WTC11 (cell line): Measurements from ENCODE around the gene LONP2.

Experiments used
- ATF3 ChIP-seq: sonication (generic); formaldehyde crosslinking; conservative IDR thresholded peaks from 2 replicates; pipeline ENCODE4 v1.8.1; 2022; ENCODE audit warnings: mild to moderate bottlenecking, missing genetic modification reagents
- CREM ChIP-seq: sonication (generic); formaldehyde crosslinking; IDR thresholded peaks from 2 replicates; pipeline ENCODE4 v1.8.1; 2022; ENCODE audit warnings: mild to moderate bottlenecking, missing genetic modification reagents, moderate library complexity
- CTCF ChIP-seq: fragments of 200-600 bp; IDR thresholded peaks from 2 replicates; pipeline ENCODE4 v1.8.0; 2022; ENCODE audit warnings: antibody characterized with exemption
- ESRRA ChIP-seq: sonication (generic); formaldehyde crosslinking; IDR thresholded peaks from 2 replicates; pipeline ENCODE4 v1.8.1; 2022; ENCODE audit warnings: mild to moderate bottlenecking, missing genetic modification reagents, borderline replicate concordance
- TP53 ChIP-seq: sonication (generic); formaldehyde crosslinking; IDR thresholded peaks from 2 replicates; pipeline ENCODE4 v1.8.1; 2023; ENCODE audit warnings: mild to moderate bottlenecking, missing genetic modification reagents
- ZBTB21 ChIP-seq: sonication (generic); formaldehyde crosslinking; IDR thresholded peaks from 2 replicates; pipeline ENCODE4 v1.8.1; 2023; ENCODE audit warnings: mild to moderate bottlenecking, missing genetic modification reagents, borderline replicate concordance
- TF ChIP-seq, protein P1 (sequence below): sonication (generic); formaldehyde crosslinking; IDR thresholded peaks from 2 replicates; pipeline ENCODE4 v1.8.0; 2023; ENCODE audit warnings: missing genetic modification reagents, mild to moderate bottlenecking, borderline replicate concordance

GRCh38 chr16:48201515-48202201 lies 42.4 kb upstream of the LONP2 start:
- TF ChIP-seq ESRRA (CRISPR knock-in tag) (no peak), TP53 (CRISPR knock-in tag) (no peak), CTCF (no peak), CREM (CRISPR knock-in tag) (no peak), ATF3 (CRISPR knock-in tag) (no peak), ZBTB21 (CRISPR knock-in tag) (no peak)
- TF ChIP-seq, protein P1, sequence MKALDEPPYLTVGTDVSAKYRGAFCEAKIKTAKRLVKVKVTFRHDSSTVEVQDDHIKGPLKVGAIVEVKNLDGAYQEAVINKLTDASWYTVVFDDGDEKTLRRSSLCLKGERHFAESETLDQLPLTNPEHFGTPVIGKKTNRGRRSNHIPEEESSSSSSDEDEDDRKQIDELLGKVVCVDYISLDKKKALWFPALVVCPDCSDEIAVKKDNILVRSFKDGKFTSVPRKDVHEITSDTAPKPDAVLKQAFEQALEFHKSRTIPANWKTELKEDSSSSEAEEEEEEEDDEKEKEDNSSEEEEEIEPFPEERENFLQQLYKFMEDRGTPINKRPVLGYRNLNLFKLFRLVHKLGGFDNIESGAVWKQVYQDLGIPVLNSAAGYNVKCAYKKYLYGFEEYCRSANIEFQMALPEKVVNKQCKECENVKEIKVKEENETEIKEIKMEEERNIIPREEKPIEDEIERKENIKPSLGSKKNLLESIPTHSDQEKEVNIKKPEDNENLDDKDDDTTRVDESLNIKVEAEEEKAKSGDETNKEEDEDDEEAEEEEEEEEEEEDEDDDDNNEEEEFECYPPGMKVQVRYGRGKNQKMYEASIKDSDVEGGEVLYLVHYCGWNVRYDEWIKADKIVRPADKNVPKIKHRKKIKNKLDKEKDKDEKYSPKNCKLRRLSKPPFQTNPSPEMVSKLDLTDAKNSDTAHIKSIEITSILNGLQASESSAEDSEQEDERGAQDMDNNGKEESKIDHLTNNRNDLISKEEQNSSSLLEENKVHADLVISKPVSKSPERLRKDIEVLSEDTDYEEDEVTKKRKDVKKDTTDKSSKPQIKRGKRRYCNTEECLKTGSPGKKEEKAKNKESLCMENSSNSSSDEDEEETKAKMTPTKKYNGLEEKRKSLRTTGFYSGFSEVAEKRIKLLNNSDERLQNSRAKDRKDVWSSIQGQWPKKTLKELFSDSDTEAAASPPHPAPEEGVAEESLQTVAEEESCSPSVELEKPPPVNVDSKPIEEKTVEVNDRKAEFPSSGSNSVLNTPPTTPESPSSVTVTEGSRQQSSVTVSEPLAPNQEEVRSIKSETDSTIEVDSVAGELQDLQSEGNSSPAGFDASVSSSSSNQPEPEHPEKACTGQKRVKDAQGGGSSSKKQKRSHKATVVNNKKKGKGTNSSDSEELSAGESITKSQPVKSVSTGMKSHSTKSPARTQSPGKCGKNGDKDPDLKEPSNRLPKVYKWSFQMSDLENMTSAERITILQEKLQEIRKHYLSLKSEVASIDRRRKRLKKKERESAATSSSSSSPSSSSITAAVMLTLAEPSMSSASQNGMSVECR = no peak
